ENCODE results near the gene TDRD7.

DNA sequence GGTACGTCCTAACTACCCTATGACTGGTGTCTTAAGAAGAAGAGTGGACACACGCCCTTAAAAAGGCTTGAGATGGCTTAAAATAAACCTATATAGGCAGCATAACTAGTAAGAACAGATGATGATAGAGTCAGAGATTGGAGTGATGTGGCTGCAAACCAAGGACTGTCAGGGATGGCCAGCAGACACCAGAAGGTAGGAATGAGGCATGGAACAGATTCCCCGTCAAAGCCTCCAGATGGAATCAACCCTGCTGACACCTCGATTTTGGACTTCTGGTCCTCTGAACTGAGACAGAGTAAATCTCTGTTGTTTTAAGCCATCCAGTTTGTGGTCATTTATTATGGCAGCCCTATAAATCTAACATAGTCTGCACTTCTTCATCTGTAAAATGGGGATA is 97.0 kb downstream of the TDRD7 start:
- TF ChIP-seq CTCF (tag by site-specific recombination; IDR thresholded peaks at IDR 0.05) (no peak), ZBTB8A (tag by site-specific recombination; IDR thresholded peaks at IDR 0.05) (no peak)
- TF ChIP-seq, protein P1, sequence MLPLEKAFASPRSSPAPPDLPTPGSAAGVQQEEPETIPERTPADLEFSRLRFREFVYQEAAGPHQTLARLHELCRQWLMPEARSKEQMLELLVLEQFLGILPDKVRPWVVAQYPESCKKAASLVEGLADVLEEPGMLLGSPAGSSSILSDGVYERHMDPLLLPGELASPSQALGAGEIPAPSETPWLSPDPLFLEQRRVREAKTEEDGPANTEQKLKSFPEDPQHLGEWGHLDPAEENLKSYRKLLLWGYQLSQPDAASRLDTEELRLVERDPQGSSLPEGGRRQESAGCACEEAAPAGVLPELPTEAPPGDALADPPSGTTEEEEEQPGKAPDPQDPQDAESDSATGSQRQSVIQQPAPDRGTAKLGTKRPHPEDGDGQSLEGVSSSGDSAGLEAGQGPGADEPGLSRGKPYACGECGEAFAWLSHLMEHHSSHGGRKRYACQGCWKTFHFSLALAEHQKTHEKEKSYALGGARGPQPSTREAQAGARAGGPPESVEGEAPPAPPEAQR (tag by site-specific recombination; IDR thresholded peaks at IDR 0.05), result no peak

All from HEK293 (cell line).